HG02759 (cell line): ENCODE measurements around the gene XRCC4.
"Not testable (repeated sequence)": the region's sequence is repeated elsewhere in the genome, so short reads cannot be mapped to it uniquely, and the experiment has no call there.

Experiments used
- ATAC-seq: cut with Tn5 transposase; IDR thresholded peaks from one replicate; pipeline ENCODE4 v1.9.1; 2021; ENCODE audit warnings: mild to moderate bottlenecking, moderate library complexity; ENCODE audit not compliant: unreplicated experiment

The XRCC4 gene

GRCh38 chr5:83337453-83338035 is 260.2 kb downstream of the XRCC4 start:
- no peak for ATAC-seq

GRCh38 chr5:83340511-83340918 is 263.2 kb downstream of the XRCC4 start:
- peak; percentile 65 for ATAC-seq

GRCh38 chr5:83341815-83342334 is 264.5 kb downstream of the XRCC4 start:
- ATAC-seq: no peak

GRCh38 chr5:83342465-83342864 is 265.1 kb downstream of the XRCC4 start:
- ATAC-seq: no peak

GRCh38 chr5:83343299-83343698 is 266.0 kb downstream of the XRCC4 start:
- ATAC-seq: no peak

GRCh38 chr5:83345423-83345822 is 268.1 kb downstream of the XRCC4 start:
- ATAC-seq: no peak

GRCh38 chr5:83348281-83348780 is 271.0 kb downstream of the XRCC4 start:
- ATAC-seq: no peak

- no peak for ATAC-seq
Measured at GRCh38 chr5:83353231-83353630, 275.9 kb downstream of the XRCC4 start.

GRCh38 chr5:83353774-83354173 is 276.4 kb downstream of the XRCC4 start:
- no peak for ATAC-seq

GRCh38 chr5:83354958-83355357 is 277.6 kb downstream of the XRCC4 start:
- ATAC-seq: no peak

- ATAC-seq: not testable (repeated sequence)
Measured at GRCh38 chr5:83355482-83356014, 278.2 kb downstream of the XRCC4 start.

- peak; percentile 60 for ATAC-seq
Measured at GRCh38 chr5:83357621-83358231, 280.4 kb downstream of the XRCC4 start.

GRCh38 chr5:83360573-83360972 is 283.2 kb downstream of the XRCC4 start:
- ATAC-seq: no peak

GRCh38 chr5:83362526-83362925 is 285.2 kb downstream of the XRCC4 start:
- no peak for ATAC-seq

- ATAC-seq: no peak
Measured at GRCh38 chr5:83363111-83363885, 286.0 kb downstream of the XRCC4 start.

- no peak for ATAC-seq
Measured at GRCh38 chr5:83363886-83364275, 286.5 kb downstream of the XRCC4 start.

GRCh38 chr5:83364312-83365299 is 287.3 kb downstream of the XRCC4 start:
- peak; percentile 61 for ATAC-seq

- peak; percentile 65 for ATAC-seq
Measured at GRCh38 chr5:83368319-83368718, 291.0 kb downstream of the XRCC4 start.

- ATAC-seq: peak; percentile 44
Measured at GRCh38 chr5:83368835-83369234, 291.5 kb downstream of the XRCC4 start.

GRCh38 chr5:83370957-83371356 is 293.6 kb downstream of the XRCC4 start:
- no peak for ATAC-seq
